Measurements from ENCODE around the gene PTP4A1.

The PTP4A1 gene

DNA sequence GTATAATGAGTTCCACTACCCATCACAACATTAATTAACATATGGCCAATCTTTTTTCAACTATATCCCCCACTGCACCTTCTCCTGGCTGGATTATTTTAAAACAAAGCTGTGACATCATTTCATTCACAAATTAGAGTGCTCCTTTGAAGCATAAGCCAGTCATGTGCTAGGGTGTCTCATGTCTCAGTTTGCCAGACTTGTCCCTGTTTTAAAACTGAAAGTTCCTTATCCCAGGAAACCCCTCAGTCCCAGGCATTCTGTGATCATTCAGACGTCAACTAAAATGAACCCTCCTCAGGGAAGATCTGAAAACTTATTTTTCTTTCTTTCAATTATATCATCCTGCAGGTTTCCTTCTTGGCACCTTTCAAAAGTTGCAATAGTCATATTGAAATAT is 29.3 kb upstream of the PTP4A1 start:
- no peak overlapping the region for H3K4me3 ChIP-seq (ENCODE audit: low read depth, low read length)
- no peak for TF ChIP-seq CTCF (IDR thresholded peaks at IDR 0.05; ENCODE audit: borderline replicate concordance, insufficient read depth, low read depth, low read length)

DNA sequence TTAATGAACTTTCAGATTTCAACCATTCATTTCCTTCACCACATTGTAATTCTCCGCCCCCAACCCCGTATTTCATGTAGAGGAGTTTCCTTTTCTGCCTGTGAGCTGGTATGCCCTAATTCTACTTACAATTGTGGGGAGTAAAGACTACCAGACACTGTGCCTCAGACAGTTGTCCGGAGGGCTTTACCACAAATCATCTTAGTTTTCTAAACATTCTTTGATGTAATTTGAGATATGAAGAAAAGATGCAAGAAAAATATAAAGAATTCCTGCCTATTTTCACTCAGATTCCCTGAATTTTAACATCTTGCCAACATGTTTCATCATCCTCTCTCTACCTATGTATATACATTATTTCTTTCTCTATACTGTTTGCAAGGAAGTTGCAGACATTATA is 28.3 kb upstream of the PTP4A1 start:
- TF ChIP-seq CTCF (IDR thresholded peaks at IDR 0.05; ENCODE audit: borderline replicate concordance, insufficient read depth, low read depth, low read length) = no peak
- no peak overlapping the region for H3K4me3 ChIP-seq (ENCODE audit: low read depth, low read length)

- H3K4me3 ChIP-seq (ENCODE audit: low read depth, low read length) = no peak overlapping the region
- TF ChIP-seq CTCF (IDR thresholded peaks at IDR 0.05; ENCODE audit: borderline replicate concordance, insufficient read depth, low read depth, low read length) = no peak
These were observed 26.0 kb upstream of the PTP4A1 start for GRCh38 chr6:63546236-63546635.

- no peak for TF ChIP-seq CTCF (IDR thresholded peaks at IDR 0.05; ENCODE audit: borderline replicate concordance, insufficient read depth, low read depth, low read length)
- no peak overlapping the region for H3K4me3 ChIP-seq (ENCODE audit: low read depth, low read length)
These were observed 25.6 kb upstream of the PTP4A1 start for GRCh38 chr6:63546697-63547096.

- no peak overlapping the region for H3K4me3 ChIP-seq (ENCODE audit: low read depth, low read length)
- TF ChIP-seq CTCF (IDR thresholded peaks at IDR 0.05; ENCODE audit: borderline replicate concordance, insufficient read depth, low read depth, low read length) = no peak
These were observed 23.2 kb upstream of the PTP4A1 start for GRCh38 chr6:63549076-63549475.

DNA sequence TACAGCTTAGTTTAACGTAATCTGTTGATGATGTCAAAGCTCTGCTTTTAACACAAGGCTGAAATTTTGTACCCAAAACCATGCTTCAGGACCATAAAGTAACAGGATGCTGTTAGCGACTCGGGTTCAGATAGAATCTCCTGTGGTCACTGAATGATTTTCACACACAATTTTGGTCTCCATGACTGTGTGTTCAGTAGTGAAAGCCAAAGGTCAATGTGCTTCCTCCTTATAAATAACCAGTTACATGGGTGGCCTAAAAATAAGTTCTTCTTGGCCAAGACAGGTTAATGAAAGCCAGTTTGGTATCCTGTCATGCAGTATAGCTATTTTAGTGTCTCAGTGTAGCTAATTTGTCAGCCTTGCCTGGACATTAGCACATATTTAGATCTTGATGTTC is 19.1 kb upstream of the PTP4A1 start:
- TF ChIP-seq CTCF (IDR thresholded peaks at IDR 0.05; ENCODE audit: borderline replicate concordance, insufficient read depth, low read depth, low read length) = no peak
- H3K4me3 ChIP-seq (ENCODE audit: low read depth, low read length) = no peak overlapping the region

- no peak for TF ChIP-seq CTCF (IDR thresholded peaks at IDR 0.05; ENCODE audit: borderline replicate concordance, insufficient read depth, low read depth, low read length)
- no peak overlapping the region for H3K4me3 ChIP-seq (ENCODE audit: low read depth, low read length)
These were observed 18.4 kb upstream of the PTP4A1 start for GRCh38 chr6:63553900-63554299.
